ENCODE measurements around the gene MED1. TPM values are rescaled to one million over a fixed set of nuclear protein-coding genes. Genes with fewer than 3 reads are reported as not detected.
"Not testable (repeated sequence)": the region's sequence is repeated elsewhere in the genome, so short reads cannot be mapped to it uniquely, and the experiment has no call there.

The MED1 gene
- total and polyA plus RNA-seq, 3 donors from 2014 or later = 31.1 to 32.8 (median 32.3) TPM

DNA sequence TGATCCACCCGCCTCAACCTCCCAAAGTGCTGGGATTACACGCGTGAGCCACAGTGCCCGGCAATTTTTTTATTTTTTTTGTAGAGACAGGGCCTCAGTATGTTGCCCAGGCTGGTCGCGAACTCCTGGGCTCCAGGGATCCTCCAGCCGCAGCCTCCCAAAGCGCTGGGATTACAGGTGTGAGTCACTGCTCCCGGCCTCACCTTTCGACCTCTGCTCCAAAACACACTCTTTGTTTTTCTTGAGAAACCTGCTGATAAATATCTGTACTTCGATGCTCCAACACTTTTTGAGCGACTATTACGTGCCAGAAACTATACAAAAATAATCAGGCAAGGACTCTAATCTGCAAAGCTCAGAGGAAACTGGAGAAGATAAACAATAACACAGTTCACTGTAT is 1.0 kb downstream of the MED1 start:
- Histone ChIP-seq H3K27me3 (no peaks in the 10 kb centered on the region), H3K4me3 (peak overlapping the region in 1 of 2 donors; percentile 95), H3K27ac (no peak overlapping the region), H3K36me3 (ENCODE audit: low read depth, missing control alignments) (no peaks in the 10 kb centered on the region), H3K9me3 (no peaks in the 10 kb centered on the region), H3K4me1 (no peaks in the 10 kb centered on the region)
- WGBS, 2 donors = 51 to 53% methylated on average over 13 of the region's 13 CpGs
- no peak for TF ChIP-seq POLR2A (IDR thresholded peaks at IDR 0.05)
- TF ChIP-seq CTCF (IDR thresholded peaks at IDR 0.05) = no peak
- intact Hi-C loops (cut with DNase I; ENCODE audit: low total_unique reads) = no loop called here
- DNase-seq = no peak

GRCh38 chr17:39447561-39447960 is 3.5 kb downstream of the MED1 start:
- TF ChIP-seq POLR2A (IDR thresholded peaks at IDR 0.05) = no peak
- no peaks in the 10 kb centered on the region for H3K27me3 ChIP-seq
- no peaks in the 10 kb centered on the region for H3K4me1 ChIP-seq
- intact Hi-C loops (cut with DNase I; ENCODE audit: low total_unique reads) = no loop called here
- H3K36me3 ChIP-seq (ENCODE audit: low read depth, missing control alignments) = no peaks in the 10 kb centered on the region
- WGBS, 2 donors = 85 to 91% methylated on average over 5 of the region's 5 CpGs
- no peak for DNase-seq
- no peaks in the 10 kb centered on the region for H3K9me3 ChIP-seq
- H3K4me3 ChIP-seq = no peak overlapping the region
- no peak overlapping the region for H3K27ac ChIP-seq

DNA sequence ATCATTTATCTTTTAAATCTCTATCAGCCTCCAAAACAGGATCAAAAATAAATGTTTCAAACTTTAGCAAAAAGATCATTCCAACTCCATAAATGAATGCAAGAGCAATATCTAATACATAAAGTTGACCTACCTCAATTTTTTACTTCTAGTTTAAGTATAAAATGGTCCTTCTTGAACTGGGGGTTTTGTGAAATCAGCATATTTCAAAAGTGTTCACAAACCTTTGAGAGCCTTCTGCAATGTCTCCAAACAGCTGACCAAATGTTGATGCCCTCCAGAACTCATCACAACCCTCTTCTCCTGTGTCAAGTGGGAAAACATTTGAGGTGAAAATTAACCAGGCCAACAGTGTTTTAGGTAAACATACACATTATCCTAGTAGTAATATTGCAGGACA is 7.7 kb downstream of the MED1 start:
- TF ChIP-seq CTCF (IDR thresholded peaks at IDR 0.05) (no peak), POLR2A (IDR thresholded peaks at IDR 0.05) (no peak)
- Histone ChIP-seq H3K4me3 (no peak overlapping the region), H3K27ac (no peak overlapping the region), H3K27me3 (no peaks in the 10 kb centered on the region), H3K4me1 (no peaks in the 10 kb centered on the region), H3K36me3 (ENCODE audit: low read depth, missing control alignments) (no peaks in the 10 kb centered on the region), H3K9me3 (no peaks in the 10 kb centered on the region)
- DNase-seq = no peak
- intact Hi-C loops (cut with DNase I; ENCODE audit: low total_unique reads) = no loop called here

DNA sequence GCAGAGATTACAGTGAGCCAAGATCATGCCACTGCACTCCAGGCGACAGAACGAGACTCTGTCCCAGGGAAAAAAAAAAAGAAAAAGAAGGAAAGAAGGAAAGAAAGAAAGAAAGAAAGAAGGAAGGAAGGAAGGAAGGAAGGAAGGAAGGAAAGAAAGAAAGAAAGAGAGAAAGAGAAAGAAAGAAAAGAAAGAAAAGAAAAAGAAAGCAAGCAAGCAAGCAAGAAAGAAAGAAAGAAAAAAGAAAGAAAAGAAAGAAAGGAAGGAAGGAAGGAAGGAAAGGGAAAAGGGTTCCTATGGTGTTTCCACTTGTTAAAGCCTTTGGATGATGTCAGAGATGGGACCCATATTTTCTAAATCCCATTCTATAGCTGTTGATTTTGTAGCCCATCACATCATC is 11.2 kb downstream of the MED1 start:
- DNase-seq; H3K36me3 ChIP-seq (ENCODE audit: low read depth, missing control alignments); intact Hi-C loops (cut with DNase I; ENCODE audit: low total_unique reads); H3K27me3 ChIP-seq; H3K27ac ChIP-seq; H3K9me3 ChIP-seq; H3K4me1 ChIP-seq; H3K4me3 ChIP-seq: not testable (repeated sequence)
- WGBS, 2 donors = 86 to 98% methylated on average over 2 of the region's 2 CpGs

DNA sequence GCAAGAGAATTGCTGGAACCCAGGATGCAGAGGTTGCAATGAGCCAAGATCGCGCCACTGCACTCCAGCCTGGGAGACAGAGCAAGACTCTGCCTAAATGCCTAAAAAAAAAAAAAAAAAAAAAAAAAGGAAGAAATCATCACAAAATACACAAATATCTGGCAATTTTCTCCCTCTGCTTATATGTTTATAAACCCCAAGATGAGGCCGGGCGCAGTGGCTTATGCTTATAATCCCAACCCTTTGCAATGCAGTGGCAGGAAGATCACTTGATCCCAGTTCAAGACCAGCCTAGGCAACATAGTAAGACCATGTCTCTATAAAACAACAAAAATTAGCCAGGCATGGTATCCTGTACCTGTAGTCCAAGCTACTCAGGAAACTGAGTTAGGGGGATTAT is 21.5 kb downstream of the MED1 start:
- no peak for DNase-seq
- no peaks in the 10 kb centered on the region for H3K4me1 ChIP-seq
- no peak overlapping the region for H3K27ac ChIP-seq
- 98% methylated on average over 4 of the region's 4 CpGs for WGBS, 2 donors
- no peak overlapping the region for H3K4me3 ChIP-seq
- no peaks in the 10 kb centered on the region for H3K9me3 ChIP-seq
- TF ChIP-seq POLR2A (IDR thresholded peaks at IDR 0.05) = no peak
- TF ChIP-seq CTCF (IDR thresholded peaks at IDR 0.05) = no peak
- H3K36me3 ChIP-seq (ENCODE audit: low read depth, missing control alignments) = no peaks in the 10 kb centered on the region
- H3K27me3 ChIP-seq = no peaks in the 10 kb centered on the region
- intact Hi-C loops (cut with DNase I; ENCODE audit: low total_unique reads) = no loop called here

- no peak for DNase-seq
- 78 to 84% methylated on average over 1 of the region's 1 CpG for WGBS, 2 donors
- no peaks in the 10 kb centered on the region for H3K27me3 ChIP-seq
- H3K36me3 ChIP-seq (ENCODE audit: low read depth, missing control alignments) = no peaks in the 10 kb centered on the region
- no peak overlapping the region for H3K27ac ChIP-seq
- H3K4me3 ChIP-seq = no peak overlapping the region
- no peaks in the 10 kb centered on the region for H3K9me3 ChIP-seq
- intact Hi-C loops (cut with DNase I; ENCODE audit: low total_unique reads) = no loop called here
- no peak for TF ChIP-seq POLR2A (IDR thresholded peaks at IDR 0.05)
- TF ChIP-seq CTCF (IDR thresholded peaks at IDR 0.05) = no peak
- H3K4me1 ChIP-seq = no peaks in the 10 kb centered on the region
Measured at GRCh38 chr17:39416141-39416540, 34.9 kb downstream of the MED1 start.
